CD14-positive monocyte (primary cell): ENCODE data around the gene SLIT3. TPM values are rescaled to one million over a fixed set of nuclear protein-coding genes. Genes with fewer than 3 reads are reported as not detected.

Experiments
- DNase-seq, 3 donors: peaks; one replicate each; pipeline ENCODE4 v3.0.0-alpha.2; 2011 to 2022
- H2AFZ ChIP-seq: 2 replicates; pipeline ENCODE4 v1.6.0; 2012; ENCODE audit warnings: mild to moderate bottlenecking, low read depth, low read length, inconsistent platforms; ENCODE audit not compliant: insufficient read depth, poor library complexity, severe bottlenecking
- H3K27ac ChIP-seq, 2 donors: 1 replicate in 1 of 2; 2 replicates in 1 of 2; pipeline ENCODE4 v1.5.1; 2012 to 2013; ENCODE audit warnings: low read length in 2 of 2, control low read depth in 1 of 2, inconsistent platforms in 1 of 2, low read depth in 1 of 2, mild to moderate bottlenecking in 1 of 2
- H3K27me3 ChIP-seq, 2 donors: one replicate each; pipeline versions ENCODE4 v1.6.0 to v1.6.1; 2011 to 2013; ENCODE audit warnings: low read length in 2 of 2; ENCODE audit not compliant: control insufficient read depth in 2 of 2, insufficient read depth in 2 of 2
- H3K36me3 ChIP-seq, 2 donors: replicated peaks in 1 of 2; 1 replicate in 1 of 2; 2 replicates in 1 of 2; pipeline versions ENCODE4 v1.5.1 to v1.6.1; 2012 to 2013; ENCODE audit warnings: low read length in 2 of 2, control low read depth in 1 of 2, inconsistent platforms in 1 of 2, mild to moderate bottlenecking in 1 of 2; ENCODE audit not compliant: insufficient read depth in 2 of 2, control insufficient read depth in 1 of 2
- H3K4me1 ChIP-seq, 2 donors: 1 replicate in 1 of 2; 2 replicates in 1 of 2; pipeline versions ENCODE4 v1.5.1 to v1.6.1; 2012 to 2013; ENCODE audit warnings: low read length in 2 of 2, control low read depth in 1 of 2, inconsistent platforms in 1 of 2, mild to moderate bottlenecking in 1 of 2, moderate library complexity in 1 of 2; ENCODE audit not compliant: insufficient read depth in 2 of 2, control insufficient read depth in 1 of 2
- H3K4me2 ChIP-seq: replicated peaks from 2 replicates; pipeline ENCODE3; 2012; ENCODE audit warnings: low read length, moderate library complexity, mild to moderate bottlenecking; ENCODE audit not compliant: poor library complexity, severe bottlenecking; ENCODE audit errors: extremely low read depth
- H3K4me3 ChIP-seq, 3 experiments: fragments of 200-600 bp in 1 of 3; sonication (generic) in 1 of 3; replicated peaks in 1 of 3; 1 replicate in 2 of 3; 2 replicates in 1 of 3; pipeline ENCODE4 v1.5.1; 2011 to 2013; ENCODE audit warnings: low read length in 3 of 3, mild to moderate bottlenecking in 3 of 3, control low read depth in 2 of 3, low read depth in 2 of 3, inconsistent platforms in 1 of 3, moderate library complexity in 1 of 3
- H3K79me2 ChIP-seq: 2 replicates; pipeline ENCODE4 v1.6.0; 2012; ENCODE audit warnings: mild to moderate bottlenecking, control low read depth, inconsistent platforms, low read length, moderate library complexity; ENCODE audit not compliant: insufficient read depth
- H3K9ac ChIP-seq: 2 replicates; pipeline ENCODE4 v1.6.0; 2017; ENCODE audit warnings: low read length, mild to moderate bottlenecking; ENCODE audit not compliant: insufficient read depth, poor library complexity, severe bottlenecking
- H3K9me3 ChIP-seq, 2 donors: replicated peaks in 1 of 2; 1 replicate in 1 of 2; 2 replicates in 1 of 2; pipeline versions ENCODE4 v1.5.1 to v1.6.1; 2012 to 2013; ENCODE audit warnings: low read length in 2 of 2, control low read depth in 1 of 2; ENCODE audit not compliant: control insufficient read depth in 1 of 2, insufficient read depth in 1 of 2
- H4K20me1 ChIP-seq: 2 replicates; pipeline ENCODE4 v1.6.0; 2012; ENCODE audit warnings: mild to moderate bottlenecking, low read length, control low read depth, moderate library complexity; ENCODE audit not compliant: insufficient read depth
- H3K27ac Mint-ChIP-seq, 7 donors: one replicate each; pipeline ENCODE4 v1.8.0; 2020; ENCODE audit warnings: mild to moderate bottlenecking in 7 of 7, mixed read lengths in 7 of 7, moderate library complexity in 6 of 7, inconsistent platforms in 2 of 7
- H3K27me3 Mint-ChIP-seq, 3 donors: one replicate each; pipeline ENCODE4 v1.8.0; 2021 to 2022; ENCODE audit warnings: low read depth in 3 of 3, mild to moderate bottlenecking in 3 of 3, mixed read lengths in 3 of 3, moderate library complexity in 3 of 3, inconsistent platforms in 1 of 3
- H3K36me3 Mint-ChIP-seq, 2 donors: one replicate each; pipeline ENCODE4 v1.8.0; 2020; ENCODE audit warnings: mixed read lengths in 2 of 2, inconsistent platforms in 1 of 2, mild to moderate bottlenecking in 1 of 2
- H3K4me1 Mint-ChIP-seq: one replicate; pipeline ENCODE4 v1.8.0; 2020; ENCODE audit warnings: mild to moderate bottlenecking, mixed read lengths
- H3K4me3 Mint-ChIP-seq, 2 donors: one replicate each; pipeline ENCODE4 v1.8.0; 2020; ENCODE audit warnings: mild to moderate bottlenecking in 2 of 2, mixed read lengths in 2 of 2, moderate library complexity in 1 of 2
- H3K9me3 Mint-ChIP-seq, 7 donors: one replicate each; pipeline ENCODE4 v1.8.0; 2020 to 2022; ENCODE audit warnings: mixed read lengths in 7 of 7, mild to moderate bottlenecking in 6 of 7, moderate library complexity in 6 of 7, inconsistent platforms in 2 of 7
- WGBS: methylation state at CpG from one replicate; pipeline ENCODE4 v1.1.5; 2013; ENCODE audit warnings: missing lambda C conversion rate; ENCODE audit not compliant: insufficient coverage; 5-methylcytosine and 5-hydroxymethylcytosine counted together
- intact Hi-C, 2 donors: fragments of 100-400 bp; cut with micrococcal nuclease; formaldehyde crosslinking; loops; one replicate each; pipeline versions ENCODE4 v1.15.0 to v1.15.1; 2023
- polyA plus RNA-seq, 3 donors: library from polyadenylated mRNA; depleted of rRNA in 1 of 3; unstranded in 2 of 3; stranded (reverse) in 1 of 3; fragments of 300-500 nt in 2 of 3; fragments of >200 nt in 1 of 3; fragmentation: Illumina TruSeq in 2 of 3; gene quantifications; 1 replicate in 2 of 3; 2 replicates in 1 of 3; pipeline ENCODE4 v1.2.3, GENCODE V29; 2012 to 2021
- TF ChIP-seq, protein P1 (sequence below): fragments of 200-600 bp; IDR thresholded peaks from one replicate; pipeline ENCODE4 v1.8.0; 2022; ENCODE audit warnings: antibody characterized with exemption, mild to moderate bottlenecking

SLIT3 gene
- polyA plus RNA-seq, 3 donors: not detected

DNA sequence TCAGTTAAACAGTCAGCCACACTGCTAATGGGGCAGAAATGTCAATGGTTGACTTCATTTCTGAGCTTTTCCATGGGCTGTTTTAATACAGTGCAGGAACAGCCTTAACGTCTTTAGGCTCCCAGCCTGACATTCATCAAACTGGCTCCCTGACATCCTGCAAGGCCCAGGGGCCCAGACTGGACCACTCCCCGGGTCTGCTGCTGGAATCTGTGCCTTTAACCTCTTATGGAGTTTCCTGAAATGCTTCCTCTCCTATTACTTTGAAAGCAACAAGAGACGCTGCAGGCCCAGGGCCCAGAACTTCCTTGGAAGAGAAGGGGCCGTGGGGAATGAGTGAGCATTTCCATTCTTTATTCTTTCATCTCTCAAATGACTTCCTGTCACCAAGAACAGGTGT, 504.9 kb downstream of the SLIT3 start:
- Histone ChIP-seq H3K79me2 (no peaks in the 10 kb centered on the region), H2AFZ (no peak overlapping the region), H3K36me3 (no peaks in the 10 kb centered on the region), H3K4me1 (peaks cover 1 to 3% of the 10 kb centered on the region in 2 donors), H3K27ac (no peak overlapping the region), H3K4me3 (no peak overlapping the region), H4K20me1 (no peaks in the 10 kb centered on the region), H3K27me3 (no peaks in the 10 kb centered on the region), H3K9me3 (no peaks in the 10 kb centered on the region), H3K9ac (no peak overlapping the region), H3K4me2 (no peak overlapping the region)
- TF ChIP-seq, protein P1, sequence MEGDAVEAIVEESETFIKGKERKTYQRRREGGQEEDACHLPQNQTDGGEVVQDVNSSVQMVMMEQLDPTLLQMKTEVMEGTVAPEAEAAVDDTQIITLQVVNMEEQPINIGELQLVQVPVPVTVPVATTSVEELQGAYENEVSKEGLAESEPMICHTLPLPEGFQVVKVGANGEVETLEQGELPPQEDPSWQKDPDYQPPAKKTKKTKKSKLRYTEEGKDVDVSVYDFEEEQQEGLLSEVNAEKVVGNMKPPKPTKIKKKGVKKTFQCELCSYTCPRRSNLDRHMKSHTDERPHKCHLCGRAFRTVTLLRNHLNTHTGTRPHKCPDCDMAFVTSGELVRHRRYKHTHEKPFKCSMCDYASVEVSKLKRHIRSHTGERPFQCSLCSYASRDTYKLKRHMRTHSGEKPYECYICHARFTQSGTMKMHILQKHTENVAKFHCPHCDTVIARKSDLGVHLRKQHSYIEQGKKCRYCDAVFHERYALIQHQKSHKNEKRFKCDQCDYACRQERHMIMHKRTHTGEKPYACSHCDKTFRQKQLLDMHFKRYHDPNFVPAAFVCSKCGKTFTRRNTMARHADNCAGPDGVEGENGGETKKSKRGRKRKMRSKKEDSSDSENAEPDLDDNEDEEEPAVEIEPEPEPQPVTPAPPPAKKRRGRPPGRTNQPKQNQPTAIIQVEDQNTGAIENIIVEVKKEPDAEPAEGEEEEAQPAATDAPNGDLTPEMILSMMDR: no peak
- no peaks in the 10 kb centered on the region for H3K36me3 Mint-ChIP-seq
- H3K9me3 Mint-ChIP-seq: peaks cover 0 to 3% (median 0%) of the 10 kb centered on the region in 7 donors
- DNase-seq: no peak
- peaks cover 12% of the 10 kb centered on the region for H3K4me1 Mint-ChIP-seq
- intact Hi-C loops: no loop called here
- 83% methylated on average over 1 of the region's 4 CpGs for WGBS
- no peak overlapping the region for H3K4me3 Mint-ChIP-seq
- peaks cover 0 to 2% (median 0%) of the 10 kb centered on the region in 3 donors for H3K27me3 Mint-ChIP-seq
- no peak overlapping the region for H3K27ac Mint-ChIP-seq

DNA sequence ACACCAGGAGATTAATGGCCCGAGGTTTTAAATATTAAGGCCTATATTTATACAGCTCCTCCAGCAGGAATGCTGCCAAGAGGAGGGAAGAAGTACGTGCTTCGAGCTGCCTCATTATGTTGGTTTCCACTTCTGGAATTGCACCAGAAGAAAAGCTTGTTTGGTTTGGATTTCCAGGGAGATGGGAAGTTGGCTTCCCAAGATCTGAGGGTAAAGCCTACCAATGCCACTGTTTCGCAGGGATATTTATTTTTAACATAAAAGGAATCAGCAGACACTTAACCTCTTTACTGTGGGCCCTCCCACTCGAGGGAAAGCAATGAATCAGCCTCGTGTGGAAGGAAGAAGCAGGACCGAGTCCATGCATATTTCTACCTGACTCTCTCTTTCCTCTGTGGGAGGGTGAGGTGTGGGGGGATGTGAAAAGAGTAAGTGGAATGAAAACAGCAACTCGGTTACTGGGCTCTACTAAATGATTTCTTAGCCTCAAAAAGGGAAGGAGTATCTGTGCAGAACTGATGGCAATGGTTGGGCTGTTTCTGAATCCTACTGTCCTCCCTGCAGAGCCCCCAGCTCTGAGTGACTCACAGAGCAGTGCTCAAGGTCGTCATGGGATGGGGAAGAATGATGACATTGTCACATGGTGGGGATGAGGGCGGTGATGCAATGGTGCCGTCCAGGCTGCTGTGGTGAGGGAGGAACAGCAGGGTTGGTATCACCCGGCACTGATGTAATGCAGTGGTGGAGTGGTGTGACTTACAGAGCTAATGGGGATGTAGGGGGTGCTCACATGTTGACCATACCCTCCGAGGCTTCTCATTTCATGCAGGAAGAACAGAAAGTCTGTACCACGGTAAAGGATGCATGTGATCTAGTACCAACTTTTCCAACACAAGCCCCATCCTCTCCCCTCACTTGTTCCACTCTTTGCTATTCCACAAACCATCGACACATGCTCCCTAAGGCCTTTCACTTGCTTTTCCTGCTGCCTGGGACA, 506.8 kb downstream of the SLIT3 start:
- no peaks in the 10 kb centered on the region for H3K9me3 Mint-ChIP-seq
- H3K36me3 Mint-ChIP-seq: no peaks in the 10 kb centered on the region
- Histone ChIP-seq H3K36me3 (no peaks in the 10 kb centered on the region), H3K9me3 (no peaks in the 10 kb centered on the region), H3K4me3 (no peak overlapping the region), H4K20me1 (no peaks in the 10 kb centered on the region), H3K79me2 (no peaks in the 10 kb centered on the region), H3K9ac (no peak overlapping the region), H2AFZ (no peak overlapping the region), H3K27me3 (no peaks in the 10 kb centered on the region), H3K27ac (no peak overlapping the region), H3K4me1 (peaks cover 8 to 20% of the 10 kb centered on the region in 2 donors), H3K4me2 (no peak overlapping the region)
- peaks cover 28% of the 10 kb centered on the region for H3K4me1 Mint-ChIP-seq
- intact Hi-C loops: no loop called here
- peaks cover 0 to 2% (median 0%) of the 10 kb centered on the region in 3 donors for H3K27me3 Mint-ChIP-seq
- TF ChIP-seq, protein P1: no peak
- peak overlapping the region in 1 of 7 donors; percentile 34 for H3K27ac Mint-ChIP-seq
- WGBS: 58% methylated on average over 9 of the region's 15 CpGs
- H3K4me3 Mint-ChIP-seq: no peak overlapping the region
- DNase-seq: peak; percentile 0 to 59 (median 52)
